Activated naive CD4-positive, alpha-beta T cell treated with anti-CD3 and anti-CD28 coated beads, Interleukin-2, amount 10 ng/mL, durations not matched to agents 7 days and 5 days (primary cell): ENCODE measurements around the gene OR5K2.

Experiments
- CTCF ChIA-PET: fragments of 350-600 bp; sonication (Branson Sonifier 250); formaldehyde crosslinking; loops from one replicate; lab custom pipeline; 2021; ENCODE audit warnings: antibody characterized with exemption; lab: Charles Lee
- DNase-seq: peaks from one replicate; pipeline ENCODE4 v3.0.0-alpha.2; 2020
- H3K27ac Mint-ChIP-seq: one replicate; pipeline ENCODE4 v1.8.0; 2021; ENCODE audit warnings: mild to moderate bottlenecking, moderate library complexity, mixed read lengths
- H3K27me3 Mint-ChIP-seq: one replicate; pipeline ENCODE4 v1.8.0; 2021; ENCODE audit warnings: mild to moderate bottlenecking, mixed read lengths
- H3K36me3 Mint-ChIP-seq: one replicate; pipeline ENCODE4 v1.8.0; 2021; ENCODE audit warnings: mixed read lengths
- H3K4me1 Mint-ChIP-seq: one replicate; pipeline ENCODE4 v1.8.0; 2021; ENCODE audit warnings: mixed read lengths
- H3K4me3 Mint-ChIP-seq: one replicate; pipeline ENCODE4 v1.8.0; 2021; ENCODE audit warnings: mild to moderate bottlenecking, moderate library complexity, mixed read lengths
- H3K9me3 Mint-ChIP-seq: one replicate; pipeline ENCODE4 v1.8.0; 2021; ENCODE audit warnings: mixed read lengths

The OR5K2 gene

DNA sequence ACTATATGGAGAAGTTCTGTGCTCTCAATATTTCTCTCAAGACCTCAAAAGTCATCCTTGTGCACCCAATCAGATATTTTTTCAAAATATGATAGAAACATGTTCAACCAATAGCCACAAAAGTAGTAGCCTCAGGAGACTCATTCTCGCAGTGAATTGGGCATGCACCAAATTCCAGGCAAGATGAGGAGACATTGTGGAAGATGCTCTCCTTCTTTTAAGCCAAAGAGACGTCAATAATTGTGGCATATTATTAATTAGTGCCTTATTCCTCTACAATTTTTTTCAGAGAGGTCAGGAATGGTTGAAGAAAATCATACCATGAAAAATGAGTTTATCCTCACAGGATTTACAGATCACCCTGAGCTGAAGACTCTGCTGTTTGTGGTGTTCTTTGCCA, at the start of gene OR5K2:
OR5K2 (plus strand) TSS at position 301 of the 400 bp plus-strand sequence; CDS start at position 301, 0 bp downstream.
- no peaks in the 10 kb centered on the region for H3K9me3 Mint-ChIP-seq
- CTCF ChIA-PET = no interaction called here
- peaks cover 11% of the 10 kb centered on the region for H3K36me3 Mint-ChIP-seq
- no peak for DNase-seq
- H3K4me3 Mint-ChIP-seq = no peak within 1 kb of the TSS
- no peaks in the 10 kb centered on the region for H3K4me1 Mint-ChIP-seq
- no peak within 1 kb of the TSS for H3K27ac Mint-ChIP-seq
- peaks cover 4% of the 10 kb centered on the region for H3K27me3 Mint-ChIP-seq

- Mint-ChIP-seq H3K4me3 (no peak overlapping the region), H3K4me1 (peaks cover 10% of the 10 kb centered on the region), H3K27me3 (peaks cover 12% of the 10 kb centered on the region), H3K36me3 (no peaks in the 10 kb centered on the region), H3K9me3 (peaks cover 3% of the 10 kb centered on the region), H3K27ac (no peak overlapping the region)
- no peak for DNase-seq
- CTCF ChIA-PET = no interaction called here
Measured at GRCh38 chr3:98449606-98450193, 47.8 kb upstream of the OR5K2 start.

- Mint-ChIP-seq H3K4me1 (peaks cover 10% of the 10 kb centered on the region), H3K27ac (no peak overlapping the region), H3K27me3 (peaks cover 16% of the 10 kb centered on the region), H3K4me3 (no peak overlapping the region), H3K36me3 (no peaks in the 10 kb centered on the region), H3K9me3 (peaks cover 3% of the 10 kb centered on the region)
- DNase-seq = no peak
- CTCF ChIA-PET = no interaction called here
Measured at GRCh38 chr3:98450372-98450771, 47.1 kb upstream of the OR5K2 start.

- Mint-ChIP-seq H3K4me3 (no peak overlapping the region), H3K9me3 (peaks cover 7% of the 10 kb centered on the region), H3K27ac (no peak overlapping the region), H3K4me1 (peaks cover 7% of the 10 kb centered on the region), H3K36me3 (no peaks in the 10 kb centered on the region), H3K27me3 (peaks cover 11% of the 10 kb centered on the region)
- CTCF ChIA-PET = interaction anchor here (0.5 kb wide), 1 partner anchor 865 kb away, joined by 3 read pairs; no protein-coding TSS in a partner anchor
- DNase-seq = no peak
Measured at GRCh38 chr3:98453827-98454226, 43.7 kb upstream of the OR5K2 start.

- Mint-ChIP-seq H3K9me3 (peaks cover 4% of the 10 kb centered on the region), H3K4me1 (peaks cover 2% of the 10 kb centered on the region), H3K36me3 (peaks cover 2% of the 10 kb centered on the region), H3K4me3 (no peak overlapping the region), H3K27me3 (peaks cover 18% of the 10 kb centered on the region), H3K27ac (no peak overlapping the region)
- no peak for DNase-seq
- CTCF ChIA-PET = no interaction called here
Measured at GRCh38 chr3:98454929-98455328, 42.6 kb upstream of the OR5K2 start.

DNA sequence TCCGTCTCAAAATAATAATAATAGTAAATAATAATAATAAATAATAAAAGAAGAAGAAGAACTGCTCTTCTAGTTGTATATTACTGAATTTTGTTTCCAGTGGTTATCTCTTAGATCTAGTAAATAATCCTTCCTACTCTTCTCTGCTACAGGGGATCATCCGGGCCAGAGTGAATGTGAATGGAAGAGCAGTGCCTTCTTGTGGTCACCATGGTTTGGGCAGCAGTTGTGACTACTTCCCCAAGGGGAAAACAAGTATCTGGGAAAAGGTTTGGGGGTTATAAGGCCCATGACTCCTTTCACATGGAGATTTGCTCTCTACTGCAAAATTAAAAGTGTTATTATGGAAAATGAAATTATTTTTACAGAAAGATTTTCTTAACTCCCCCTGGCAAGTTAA, 39.9 kb upstream of the OR5K2 start:
- peaks cover 2% of the 10 kb centered on the region for H3K36me3 Mint-ChIP-seq
- no peak for DNase-seq
- H3K4me3 Mint-ChIP-seq = no peak overlapping the region
- CTCF ChIA-PET = no interaction called here
- H3K27ac Mint-ChIP-seq = no peak overlapping the region
- peaks cover 29% of the 10 kb centered on the region for H3K27me3 Mint-ChIP-seq
- H3K4me1 Mint-ChIP-seq = no peaks in the 10 kb centered on the region
- peaks cover 4% of the 10 kb centered on the region for H3K9me3 Mint-ChIP-seq

- CTCF ChIA-PET = no interaction called here
- Mint-ChIP-seq H3K27ac (no peak overlapping the region), H3K27me3 (peaks cover 21% of the 10 kb centered on the region), H3K4me1 (no peaks in the 10 kb centered on the region), H3K9me3 (peaks cover 4% of the 10 kb centered on the region), H3K36me3 (peaks cover 2% of the 10 kb centered on the region), H3K4me3 (no peak overlapping the region)
- no peak for DNase-seq
Measured at GRCh38 chr3:98460220-98460619, 37.3 kb upstream of the OR5K2 start.

DNA sequence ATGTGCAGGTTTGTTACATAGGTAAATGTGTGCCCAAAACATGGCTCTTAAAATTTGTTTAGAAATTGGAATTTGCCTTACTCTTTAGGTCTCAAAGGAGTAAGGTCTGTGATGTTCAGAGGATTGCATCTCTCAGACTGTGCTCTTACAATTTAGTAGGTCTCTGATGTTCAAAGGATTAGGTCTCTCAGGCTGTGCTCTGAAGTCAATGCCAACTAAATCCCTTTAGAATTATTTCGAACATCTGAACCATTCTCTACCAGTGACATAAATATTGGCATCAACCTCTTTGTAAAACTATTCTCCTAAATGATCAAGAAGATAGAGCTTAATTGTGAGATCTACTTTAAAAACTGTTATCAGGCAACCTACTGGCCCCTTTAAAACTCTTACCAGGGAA, 34.6 kb upstream of the OR5K2 start, which contains the start of gene OR5K1:
OR5K1 (plus strand) TSS at position 301 of the 400 bp plus-strand sequence. CDS start 6,376 bp downstream, outside the sequence.
- Mint-ChIP-seq H3K9me3 (peaks cover 2% of the 10 kb centered on the region), H3K4me1 (no peaks in the 10 kb centered on the region), H3K36me3 (peaks cover 2% of the 10 kb centered on the region), H3K27ac (no peak within 1 kb of the TSS), H3K27me3 (peaks cover 21% of the 10 kb centered on the region), H3K4me3 (no peak within 1 kb of the TSS)
- CTCF ChIA-PET = no interaction called here
- no peak for DNase-seq

DNA sequence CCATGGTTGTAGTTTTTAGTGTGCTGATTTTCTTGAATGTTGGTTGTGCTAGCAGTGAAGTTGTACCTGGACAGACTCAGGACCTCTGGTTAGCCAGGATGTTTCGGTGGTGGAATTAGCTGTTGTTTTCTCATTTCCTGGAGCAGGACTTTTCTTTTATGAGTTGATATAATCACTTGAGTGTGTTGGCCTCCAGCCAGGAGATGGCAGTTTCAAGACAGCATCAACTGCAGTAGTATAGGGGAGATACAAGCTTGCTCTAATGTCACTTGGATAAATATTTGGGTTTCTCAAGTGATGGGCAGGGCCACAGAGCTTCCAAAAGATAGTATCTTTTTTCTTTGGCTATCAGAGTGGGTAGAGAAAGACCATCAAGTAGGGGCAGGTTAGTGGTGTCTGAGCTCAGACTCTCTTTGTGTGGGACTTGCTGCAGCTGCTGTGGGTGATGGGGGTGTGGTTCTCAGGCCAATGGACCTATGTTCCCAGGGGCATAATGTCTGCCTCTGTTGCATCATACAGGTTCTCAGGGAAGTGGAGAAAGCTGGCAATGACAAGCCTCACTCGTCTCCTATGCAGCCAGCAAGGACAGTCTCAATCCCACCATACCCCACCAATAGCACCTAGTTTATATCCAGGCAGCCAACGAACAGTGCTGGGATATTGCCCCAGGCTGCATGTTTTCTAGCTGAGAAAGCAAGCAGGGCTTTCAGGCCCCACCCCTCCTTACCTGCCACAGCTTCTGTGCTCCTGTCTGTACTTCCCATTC, 14.6 kb upstream of the OR5K2 start:
- H3K9me3 Mint-ChIP-seq = peaks cover 34% of the 10 kb centered on the region
- CTCF ChIA-PET = interaction anchor here (0.6 to 0.7 kb wide), 2 partner anchors 64 to 91 kb away, joined by 3 read pairs; no protein-coding TSS in a partner anchor
- peaks cover 28% of the 10 kb centered on the region for H3K27me3 Mint-ChIP-seq
- DNase-seq = no peak
- H3K36me3 Mint-ChIP-seq = peaks cover 8% of the 10 kb centered on the region
- no peak overlapping the region for H3K4me3 Mint-ChIP-seq
- no peaks in the 10 kb centered on the region for H3K4me1 Mint-ChIP-seq
- H3K27ac Mint-ChIP-seq = no peak overlapping the region

GRCh38 chr3:98483626-98484025, 13.9 kb upstream of the OR5K2 start:
- H3K36me3 Mint-ChIP-seq = peaks cover 10% of the 10 kb centered on the region
- H3K4me1 Mint-ChIP-seq = no peaks in the 10 kb centered on the region
- no peak overlapping the region for H3K27ac Mint-ChIP-seq
- CTCF ChIA-PET = no interaction called here
- no peak for DNase-seq
- H3K27me3 Mint-ChIP-seq = peaks cover 28% of the 10 kb centered on the region
- H3K9me3 Mint-ChIP-seq = peaks cover 39% of the 10 kb centered on the region
- no peak overlapping the region for H3K4me3 Mint-ChIP-seq

DNA sequence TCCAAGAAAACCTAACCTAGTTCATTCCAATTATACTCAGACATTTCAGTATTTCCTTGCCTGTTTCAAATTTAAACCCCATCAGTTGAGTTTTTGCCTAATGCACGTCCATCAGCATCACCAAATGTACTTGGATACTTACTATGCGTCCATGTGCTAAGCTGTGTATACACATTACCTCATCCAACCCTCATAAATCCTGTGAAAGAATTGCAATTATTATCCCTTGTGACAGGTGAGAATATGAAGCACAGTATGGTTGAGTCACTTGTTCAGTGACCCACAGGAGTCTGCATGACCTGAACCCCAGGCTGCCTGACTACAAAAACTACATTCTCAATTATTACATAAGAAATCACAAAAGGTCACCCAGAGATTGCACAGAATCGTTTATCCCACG, 2.5 kb downstream of the OR5K2 start:
- Mint-ChIP-seq H3K4me1 (peaks cover 7% of the 10 kb centered on the region), H3K27me3 (no peaks in the 10 kb centered on the region), H3K9me3 (no peaks in the 10 kb centered on the region), H3K4me3 (no peak overlapping the region), H3K27ac (no peak overlapping the region), H3K36me3 (peaks cover 21% of the 10 kb centered on the region)
- DNase-seq = no peak
- CTCF ChIA-PET = no interaction called here

GRCh38 chr3:98501270-98501669, 3.8 kb downstream of the OR5K2 start:
- peaks cover 7% of the 10 kb centered on the region for H3K4me1 Mint-ChIP-seq
- H3K9me3 Mint-ChIP-seq = no peaks in the 10 kb centered on the region
- no peak for DNase-seq
- CTCF ChIA-PET = interaction anchor here (0.6 to 1.3 kb wide), 3 partner anchors 10 to 226 kb away, joined by 3 read pairs; no protein-coding TSS in a partner anchor
- peaks cover 26% of the 10 kb centered on the region for H3K36me3 Mint-ChIP-seq
- H3K27me3 Mint-ChIP-seq = no peaks in the 10 kb centered on the region
- no peak overlapping the region for H3K4me3 Mint-ChIP-seq
- H3K27ac Mint-ChIP-seq = no peak overlapping the region

DNA sequence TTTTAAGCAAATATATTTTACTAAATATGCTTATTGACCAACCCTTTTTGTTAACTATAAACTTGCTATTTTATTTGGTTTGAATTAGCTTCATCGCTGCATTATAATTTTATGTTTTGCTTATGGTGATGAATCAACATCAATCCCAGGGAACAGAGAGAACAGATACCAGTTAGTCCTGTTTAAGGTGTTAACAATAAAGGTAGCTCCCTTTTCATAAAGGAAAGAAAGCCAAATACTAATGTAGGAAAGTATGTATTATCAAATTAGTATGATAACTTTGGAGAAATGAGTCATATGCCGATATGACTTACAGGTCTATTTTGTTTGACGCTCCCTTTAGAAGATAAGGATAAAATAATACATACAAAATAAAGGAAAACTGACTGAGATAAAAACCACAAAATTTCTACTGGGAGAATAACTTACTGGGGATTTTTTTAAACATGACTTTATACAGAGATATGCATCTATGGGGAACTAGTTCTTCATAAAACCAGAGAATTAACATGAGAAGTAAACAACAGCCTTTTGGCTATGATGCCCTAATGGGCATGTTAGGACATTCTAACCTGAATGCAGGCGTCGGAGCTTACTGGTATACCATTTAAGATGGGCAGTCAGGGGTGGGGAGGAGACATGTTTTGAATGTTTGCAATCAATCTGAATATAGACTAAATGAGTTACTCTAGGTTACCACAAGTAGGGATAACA, 4.5 kb downstream of the OR5K2 start:
- CTCF ChIA-PET = interaction anchor here (1.3 kb wide), 1 partner anchor 11 kb away, joined by 3 read pairs; no protein-coding TSS in a partner anchor
- Mint-ChIP-seq H3K4me3 (no peak overlapping the region), H3K27me3 (no peaks in the 10 kb centered on the region), H3K4me1 (peaks cover 7% of the 10 kb centered on the region), H3K36me3 (peaks cover 33% of the 10 kb centered on the region), H3K27ac (no peak overlapping the region), H3K9me3 (no peaks in the 10 kb centered on the region)
- no peak for DNase-seq

DNA sequence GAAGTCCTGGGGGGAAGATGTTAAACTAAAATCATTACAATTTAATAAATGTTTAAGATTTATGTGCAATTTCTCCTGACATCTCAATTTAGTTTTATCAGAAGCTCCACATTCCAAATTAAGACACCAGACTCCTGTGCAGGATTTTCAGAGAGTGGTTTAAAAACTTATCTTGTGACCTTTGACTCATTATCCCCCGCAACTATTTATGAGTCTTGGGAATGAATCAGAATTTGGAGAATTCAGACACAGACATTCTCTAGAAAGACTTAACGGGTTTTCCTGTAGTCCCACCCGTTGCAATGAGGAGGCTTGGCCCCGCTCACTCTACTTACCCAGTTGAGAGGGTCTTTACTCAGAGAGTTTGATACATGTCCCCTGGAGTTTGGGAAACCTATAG, 7.1 kb downstream of the OR5K2 start:
- H3K27me3 Mint-ChIP-seq = no peaks in the 10 kb centered on the region
- no peak overlapping the region for H3K4me3 Mint-ChIP-seq
- no peaks in the 10 kb centered on the region for H3K9me3 Mint-ChIP-seq
- DNase-seq = no peak
- H3K4me1 Mint-ChIP-seq = peaks cover 23% of the 10 kb centered on the region
- no peak overlapping the region for H3K27ac Mint-ChIP-seq
- H3K36me3 Mint-ChIP-seq = peaks cover 54% of the 10 kb centered on the region
- CTCF ChIA-PET = no interaction called here
